IPS-18a (cell line): ENCODE data around the gene VTCN1.

Experiments
- H3K27ac ChIP-seq: one replicate; pipeline ENCODE4 v1.5.1; 2013; ENCODE audit warnings: low read length
- H3K27me3 ChIP-seq: one replicate; pipeline ENCODE4 v1.6.1; 2013; ENCODE audit warnings: mild to moderate bottlenecking, low read length; ENCODE audit not compliant: control insufficient read depth, insufficient read depth
- H3K36me3 ChIP-seq: one replicate; pipeline ENCODE4 v1.6.1; 2013; ENCODE audit warnings: low read depth, low read length; ENCODE audit not compliant: control insufficient read depth
- H3K4me1 ChIP-seq: one replicate; pipeline ENCODE4 v1.6.1; 2013; ENCODE audit warnings: low read depth, low read length; ENCODE audit not compliant: control insufficient read depth
- H3K4me3 ChIP-seq: one replicate; pipeline ENCODE4 v1.5.1; 2013; ENCODE audit warnings: low read length
- H3K9ac ChIP-seq: one replicate; pipeline ENCODE4 v1.6.1; 2013; ENCODE audit warnings: mild to moderate bottlenecking, low read length, moderate library complexity
- H3K9me3 ChIP-seq: one replicate; pipeline ENCODE4 v1.6.1; 2013; ENCODE audit warnings: low read depth, low read length; ENCODE audit not compliant: control insufficient read depth

Gene VTCN1

DNA sequence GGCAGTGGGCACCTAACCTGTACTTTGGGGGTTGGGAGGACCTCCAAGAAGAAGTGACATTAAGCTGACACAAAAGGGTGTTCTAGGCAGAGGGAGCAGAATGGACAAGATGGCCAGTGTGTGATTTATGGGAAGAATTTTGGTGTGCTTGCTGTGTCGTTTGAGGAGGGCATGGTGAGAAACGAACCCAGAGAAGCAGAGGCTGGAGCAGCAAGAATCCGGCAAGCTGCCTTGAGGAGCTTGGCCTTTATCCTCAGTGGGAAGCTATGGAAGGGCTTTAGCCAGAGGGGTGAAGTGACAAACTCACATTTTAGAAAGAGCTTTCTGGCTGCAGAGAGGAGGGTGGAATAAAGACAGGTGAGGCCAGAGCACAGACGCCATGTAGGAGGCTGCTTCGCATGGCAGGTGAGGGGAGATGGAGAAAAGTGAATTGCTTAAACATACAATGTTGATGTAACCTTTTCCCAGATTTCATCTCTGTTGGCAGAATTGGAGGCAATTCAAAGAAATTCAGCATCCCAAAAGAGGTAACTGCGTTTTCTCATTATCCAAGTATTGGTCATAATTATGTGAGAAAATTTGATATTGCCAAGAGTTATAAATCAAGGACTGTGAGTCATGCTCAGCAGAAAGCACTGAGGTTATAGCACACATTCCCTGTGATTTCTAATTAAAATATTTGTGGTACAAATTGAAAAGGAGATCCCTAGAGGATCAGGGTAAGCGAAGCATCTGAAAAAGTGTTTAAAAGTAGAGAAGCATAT is 115.7 kb downstream of the VTCN1 start:
- no peak overlapping the region for H3K27ac ChIP-seq
- H3K9ac ChIP-seq = no peak overlapping the region
- H3K9me3 ChIP-seq = no peaks in the 10 kb centered on the region
- H3K36me3 ChIP-seq = peaks cover 97% of the 10 kb centered on the region
- H3K27me3 ChIP-seq = no peaks in the 10 kb centered on the region
- H3K4me1 ChIP-seq = peaks cover 14% of the 10 kb centered on the region
- H3K4me3 ChIP-seq = no peak overlapping the region

GRCh38 chr1:117093870-117094621 is 116.7 kb downstream of the VTCN1 start:
- peak overlapping the region; percentile 75 for H3K27ac ChIP-seq

More at GRCh38 chr1:117093870-117094621, 116.7 kb downstream of the VTCN1 start:
- Histone ChIP-seq H3K36me3 (peaks cover 91% of the 10 kb centered on the region), H3K4me1 (peaks cover 14% of the 10 kb centered on the region), H3K27me3 (no peaks in the 10 kb centered on the region), H3K9ac (peak overlapping the region; percentile 30), H3K4me3 (no peak overlapping the region), H3K9me3 (no peaks in the 10 kb centered on the region)
